Heart left ventricle (tissue), 16 donors: ENCODE measurements around the gene SLC33A1. TPM values are rescaled to one million over a fixed set of nuclear protein-coding genes. Genes with fewer than 3 reads are reported as not detected.
A peak's percentile ranks its signal among the peaks of the same experiment; 100 is the strongest.
"Not testable (repeated sequence)": the region's sequence is repeated elsewhere in the genome, so short reads cannot be mapped to it uniquely, and the experiment has no call there.

Source experiments
- ATAC-seq, 4 donors: fragments of 200-7000 bp; cut with Tn5 transposase; one replicate each; pipeline ENCODE4 v1.9.1; 2020 to 2022; ENCODE audit warnings: moderate library complexity in 4 of 4, mild to moderate bottlenecking in 3 of 4, moderate number of reproducible peaks in 1 of 4
- DNase-seq, 5 donors: peaks; one replicate each; pipeline ENCODE4 v3.0.0-alpha.2; 2020
- H3K27ac ChIP-seq, 12 donors: fragments of 200-600 bp; sonication (generic) in 4 of 12; one replicate each; pipeline versions ENCODE4 v1.5.0 to v1.8.0; 2016 to 2022; ENCODE audit warnings: mild to moderate bottlenecking in 2 of 12
- H3K27me3 ChIP-seq, 9 donors: fragments of 200-600 bp; sonication (generic) in 2 of 9; one replicate each; pipeline versions ENCODE4 v1.5.1 to v1.8.0; 2016 to 2022; ENCODE audit warnings: mild to moderate bottlenecking in 3 of 9
- H3K36me3 ChIP-seq, 9 donors: fragments of 200-600 bp; sonication (generic) in 2 of 9; one replicate each; pipeline versions ENCODE4 v1.5.0 to v1.8.0; 2018 to 2022; ENCODE audit warnings: mild to moderate bottlenecking in 2 of 9
- H3K4me1 ChIP-seq, 12 donors: fragments of 200-600 bp; sonication (generic) in 4 of 12; one replicate each; pipeline versions ENCODE4 v1.5.0 to v1.8.0; 2016 to 2022; ENCODE audit warnings: mild to moderate bottlenecking in 3 of 12
- H3K4me3 ChIP-seq, 12 donors: fragments of 200-600 bp; sonication (generic) in 4 of 12; one replicate each; pipeline versions ENCODE4 v1.5.0 to v1.8.0; 2017 to 2022; ENCODE audit warnings: mild to moderate bottlenecking in 9 of 12, moderate library complexity in 4 of 12
- H3K9me3 ChIP-seq, 12 donors: fragments of 200-600 bp; sonication (generic) in 4 of 12; one replicate each; pipeline versions ENCODE4 v1.5.0 to v1.8.0; 2016 to 2022; ENCODE audit warnings: mild to moderate bottlenecking in 1 of 12
- POLR2A ChIP-seq, 2 donors: fragments of 450-650 bp; IDR thresholded peaks; one replicate each; pipeline ENCODE4 v1.6.1; 2017; ENCODE audit warnings: antibody characterized with exemption in 2 of 2, mild to moderate bottlenecking in 2 of 2, moderate library complexity in 2 of 2
- WGBS, 4 donors: extraction: QIAGEN DNeasy Blood & Tissue Kit in 2 of 4; methylation state at CpG; one replicate each; pipeline versions ENCODE4 v1.1.5 to v1.1.7; 2013 to 2018; 5-methylcytosine and 5-hydroxymethylcytosine counted together
- intact Hi-C, 10 donors: fragments of 100-400 bp; cut with DNase I; formaldehyde crosslinking; loops; one replicate each; pipeline versions ENCODE4 v1.11.1 to v1.14.2; 2022
- polyA plus RNA-seq, 2 donors: library from polyadenylated mRNA; stranded (reverse); fragments of 200-250 nt; gene quantifications; one replicate each; pipeline ENCODE4 v1.2.3, GENCODE V29; 2013
- total RNA-seq, 9 donors: library from RNA; depleted of rRNA in 2 of 9; stranded (reverse); fragments of >200 nt in 2 of 9; fragmentation: NEBNext Ultra II Directional in 3 of 9; extraction: Animal tissue kit (Norgen Biotek cat#: 25700) in 3 of 9; gene quantifications; one replicate each; pipeline versions ENCODE4 v1.1.0 to v1.2.4, GENCODE V29; 2016 to 2023
- TF ChIP-seq, protein P1 (sequence below), 12 donors: fragments of 200-600 bp; sonication (generic) in 4 of 12; IDR thresholded peaks; one replicate each; pipeline versions ENCODE4 v1.5.0 to v1.8.0; 2018 to 2022; ENCODE audit warnings: antibody characterized with exemption in 12 of 12, mild to moderate bottlenecking in 5 of 12
- donor health status: ischemic (EF 13 %, LVEDD 7.1; RV severe dilation, severe dysfunction).
- donor health status: healthy with polysubstance abuse.
- donor health status: DM: no; HTN: yes; CAD: no.
- donor health status: DM: no; HTN: no; CAD: no.
- donor health status: ischemic (EF 25% LVEDD 6.9; RV normal size, moderate dysfunction).
- donor health status: ischemic (EF 25% LVEDD 5.7; RV mildly dilated, moderate dysfunction).
- donor health status: healthy.
- donor health status: DM: yes; HTN: yes; CAD: no.
- donor health status: ischemic (EF 35%, LVEDD 5.7; RV mildly dilated, moderate dysfunction).
- donor health status: nonischemic (EF 11% LVEDD 7.7; RV severe dilation, severe dysfunction).
- donor health status: DM: yes; HTN: yes; CAD: no.
- donor health status: PGD.
- donor health status: ischemic (EF 29% LVEDD 5.4; RV normal size, mild dysfunction).
- donor health status: nonischemic (EF 23%, LVEDD 6.1; RV moderate dilation, normal function).

SLC33A1 gene
- total and polyA plus RNA-seq, 11 donors = 4.8 to 30.5 (median 21.6) TPM

DNA sequence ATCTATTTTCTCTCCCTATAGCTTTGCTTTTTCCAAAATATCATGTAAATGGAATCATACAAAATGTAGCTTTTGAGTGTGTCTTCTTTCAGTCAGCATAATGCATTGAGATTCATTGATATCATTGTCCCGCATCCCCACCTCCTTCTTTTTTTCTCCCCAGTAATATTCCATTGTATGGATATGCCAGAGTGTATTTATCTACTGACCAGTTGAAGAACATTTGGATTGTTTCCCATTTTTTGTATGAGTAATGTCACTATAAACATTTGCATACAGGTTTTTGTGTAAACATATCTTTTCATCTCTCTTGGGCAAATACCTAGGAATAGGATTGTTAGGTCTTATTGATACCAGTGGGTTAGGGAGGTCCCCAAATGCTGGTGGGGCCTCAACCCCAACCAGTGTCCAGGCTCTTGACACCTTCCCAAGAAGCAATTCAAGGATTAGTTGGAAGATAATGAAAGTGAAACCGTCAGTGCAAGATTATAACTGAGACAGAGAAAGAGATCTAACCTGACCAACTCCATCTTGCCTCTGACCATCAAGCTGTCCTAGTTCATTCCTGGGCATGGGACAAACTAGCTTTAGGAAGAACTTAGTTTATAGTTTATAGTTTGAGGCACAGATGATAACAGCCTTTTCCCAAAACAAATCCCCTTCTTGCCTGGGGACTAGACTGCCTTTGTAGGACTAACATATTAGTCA, 7.4 kb upstream of the SLC33A1 start:
- Histone ChIP-seq H3K36me3 (no peaks in the 10 kb centered on the region), H3K4me3 (no peak overlapping the region), H3K9me3 (no peaks in the 10 kb centered on the region), H3K4me1 (no peaks in the 10 kb centered on the region), H3K27ac (no peak overlapping the region), H3K27me3 (no peaks in the 10 kb centered on the region)
- no peak for DNase-seq
- no peak for ATAC-seq
- 81 to 87% (median 84%) methylated on average over 2 of the region's 2 CpGs for WGBS, 4 donors
- intact Hi-C loops = no loop called here
- TF ChIP-seq, protein P1, sequence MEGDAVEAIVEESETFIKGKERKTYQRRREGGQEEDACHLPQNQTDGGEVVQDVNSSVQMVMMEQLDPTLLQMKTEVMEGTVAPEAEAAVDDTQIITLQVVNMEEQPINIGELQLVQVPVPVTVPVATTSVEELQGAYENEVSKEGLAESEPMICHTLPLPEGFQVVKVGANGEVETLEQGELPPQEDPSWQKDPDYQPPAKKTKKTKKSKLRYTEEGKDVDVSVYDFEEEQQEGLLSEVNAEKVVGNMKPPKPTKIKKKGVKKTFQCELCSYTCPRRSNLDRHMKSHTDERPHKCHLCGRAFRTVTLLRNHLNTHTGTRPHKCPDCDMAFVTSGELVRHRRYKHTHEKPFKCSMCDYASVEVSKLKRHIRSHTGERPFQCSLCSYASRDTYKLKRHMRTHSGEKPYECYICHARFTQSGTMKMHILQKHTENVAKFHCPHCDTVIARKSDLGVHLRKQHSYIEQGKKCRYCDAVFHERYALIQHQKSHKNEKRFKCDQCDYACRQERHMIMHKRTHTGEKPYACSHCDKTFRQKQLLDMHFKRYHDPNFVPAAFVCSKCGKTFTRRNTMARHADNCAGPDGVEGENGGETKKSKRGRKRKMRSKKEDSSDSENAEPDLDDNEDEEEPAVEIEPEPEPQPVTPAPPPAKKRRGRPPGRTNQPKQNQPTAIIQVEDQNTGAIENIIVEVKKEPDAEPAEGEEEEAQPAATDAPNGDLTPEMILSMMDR (IDR thresholded peaks at IDR 0.05) = no peak
- no peak for TF ChIP-seq POLR2A (IDR thresholded peaks at IDR 0.05)

DNA sequence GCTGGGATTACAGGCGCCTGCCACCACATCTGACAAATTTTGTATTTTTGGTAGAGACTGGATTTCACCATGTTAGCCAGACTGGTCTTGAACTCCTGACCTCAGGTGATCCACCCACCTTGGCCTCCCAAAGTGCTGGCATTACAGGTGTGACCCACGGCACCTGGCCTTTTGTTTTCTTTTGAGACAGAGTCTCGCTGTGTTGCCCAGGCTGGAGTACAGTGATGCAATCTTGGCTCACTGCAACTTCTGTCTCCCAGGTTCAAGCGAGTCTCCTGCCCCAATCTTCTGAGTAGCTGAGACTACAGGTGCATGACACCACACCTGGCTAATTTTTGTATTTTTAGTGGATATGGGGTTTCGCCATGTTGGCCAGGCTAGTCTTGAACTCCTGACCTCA, 6.2 kb upstream of the SLC33A1 start:
- H3K27me3 ChIP-seq, ATAC-seq, H3K36me3 ChIP-seq, H3K9me3 ChIP-seq, DNase-seq, H3K4me3 ChIP-seq, H3K4me1 ChIP-seq, H3K27ac ChIP-seq, intact Hi-C loops: not testable (repeated sequence)
- 92 to 94% (median 92%) methylated on average over 5 of the region's 5 CpGs for WGBS, 4 donors

DNA sequence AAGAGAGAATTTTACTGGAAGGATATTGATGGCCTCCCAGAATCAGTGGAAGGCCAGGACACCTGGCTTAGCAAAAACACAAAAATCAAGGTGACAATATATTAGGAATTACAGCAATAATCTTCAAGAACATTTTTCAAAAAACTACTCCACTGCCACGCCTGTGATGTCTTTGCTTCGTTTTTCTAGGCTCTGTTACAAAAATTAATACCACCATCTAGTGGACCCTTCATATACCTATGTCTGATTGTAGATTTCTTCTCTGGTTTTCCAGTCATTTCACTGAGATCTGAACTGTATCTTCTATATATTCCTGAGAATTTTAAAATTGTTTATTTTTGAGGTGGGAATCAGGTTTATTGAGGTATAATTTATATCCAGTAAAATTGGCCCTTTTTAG, 5.6 kb upstream of the SLC33A1 start:
- 3 to 13% (median 5%) methylated on average over 2 of the region's 2 CpGs for WGBS, 4 donors
- Histone ChIP-seq H3K4me3 (no peak overlapping the region), H3K27ac (no peak overlapping the region), H3K4me1 (peaks cover 0 to 5% (median 2%) of the 10 kb centered on the region in 12 donors), H3K36me3 (no peaks in the 10 kb centered on the region), H3K27me3 (no peaks in the 10 kb centered on the region), H3K9me3 (no peaks in the 10 kb centered on the region)
- no peak for DNase-seq
- TF ChIP-seq, protein P1 (IDR thresholded peaks at IDR 0.05) = peak in 7 of 12 donors; percentile 8 to 39 (median 19)
- TF ChIP-seq POLR2A (IDR thresholded peaks at IDR 0.05) = no peak
- intact Hi-C loops = loop anchor here in 2 of 10 donors (10.0 kb wide), 2 partner anchors 55 to 105 kb away; partner anchors contain the start of gene C3orf33 (in 1 of the 2)
- no peak for ATAC-seq

DNA sequence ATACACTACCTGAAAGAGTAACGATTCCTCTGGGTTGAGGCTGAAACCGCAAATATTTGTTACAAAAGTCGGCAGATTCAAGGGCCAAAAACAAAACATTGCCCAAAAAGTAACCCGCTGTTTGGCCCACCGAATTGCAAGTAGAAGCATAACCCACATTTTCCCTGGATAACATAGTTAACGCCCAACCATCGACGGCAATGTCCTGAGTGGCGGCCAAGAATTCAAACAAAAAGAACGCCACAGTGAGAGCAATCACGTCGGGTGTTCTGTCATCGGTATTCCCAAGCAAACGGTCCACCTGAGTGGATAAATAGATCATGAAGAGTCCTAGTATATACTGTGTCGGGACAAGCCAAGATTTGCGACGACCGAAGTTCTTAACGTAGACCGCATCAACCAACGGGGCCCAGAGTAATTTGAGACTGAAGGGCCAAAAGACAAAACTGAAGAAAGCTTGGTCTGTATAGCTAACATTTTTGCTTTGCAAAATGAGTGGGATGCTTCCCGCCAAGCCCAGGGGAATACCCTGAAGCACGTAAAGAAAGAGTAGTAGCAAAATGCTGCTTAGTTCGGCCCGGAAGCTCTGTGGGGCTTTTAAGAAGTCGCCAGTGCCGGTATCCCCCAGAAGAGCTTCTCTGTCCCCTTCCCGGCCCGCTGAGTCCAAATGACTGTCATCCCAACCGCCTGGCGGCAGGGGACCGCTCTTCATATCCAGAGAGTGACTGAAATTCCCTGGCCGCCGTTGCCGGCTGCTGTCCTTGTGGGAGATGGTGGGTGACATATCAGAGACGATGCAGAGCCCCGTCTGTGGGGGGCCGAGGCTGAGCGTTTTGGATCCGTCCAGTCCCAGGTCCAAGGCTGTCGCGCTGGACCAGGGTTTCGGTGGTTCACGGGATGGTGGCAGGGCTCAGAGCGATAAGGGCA, 750 bp downstream of the SLC33A1 start:
- ATAC-seq (peak in 2 of 4 donors; percentile 1 to 4), DNase-seq (peak in 3 of 5 donors; percentile 28 to 68 (median 56))
- no peaks in the 10 kb centered on the region for H3K9me3 ChIP-seq
- H3K4me3 ChIP-seq = peak overlapping the region; percentile 70 to 98 (median 84)
- WGBS, 4 donors = 2 to 3% (median 3%) methylated on average over 29 to 45 of the region's 45 CpGs
- peaks cover 11 to 56% (median 44%) of the 10 kb centered on the region in 12 donors for H3K4me1 ChIP-seq
- H3K27me3 ChIP-seq = no peaks in the 10 kb centered on the region
- H3K36me3 ChIP-seq = peaks cover 0 to 16% (median under 1%) of the 10 kb centered on the region in 9 donors
- peak overlapping the region; percentile 66 to 98 (median 90) for H3K27ac ChIP-seq
- TF ChIP-seq, protein P1 (IDR thresholded peaks at IDR 0.05) = peak in 2 of 12 donors; percentile 11 to 17
- TF ChIP-seq POLR2A (IDR thresholded peaks at IDR 0.05) = no peak
- intact Hi-C loops = loop anchor here in 8 of 10 donors (1.0 to 10.0 kb wide), 6 partner anchors 17 to 99 kb away; partner anchors contain the start of genes C3orf33 (in 7 of the 8) and GMPS (in 6 of the 8)
